GM12892 (cell line): Measurements from ENCODE around the gene ZSWIM6.

Source experiments
- POLR2A ChIP-seq: IDR thresholded peaks from 2 replicates; pipeline ENCODE4 v1.6.1; 2011; ENCODE audit warnings: low read depth, low read length, control low read depth
- POLR2AphosphoS5 ChIP-seq: IDR thresholded peaks from 2 replicates; pipeline ENCODE4 v1.6.1; 2011; ENCODE audit warnings: low read depth, low read length, control low read depth

- TF ChIP-seq POLR2AphosphoS5 (no peak), POLR2A (no peak)
Measured at GRCh38 chr5:61491861-61492260, 159.8 kb downstream of the ZSWIM6 start.
